HepG2 (cell line): Measurements from ENCODE around the gene PXYLP1. TPM values are rescaled to one million over a fixed set of nuclear protein-coding genes. Genes with fewer than 3 reads are reported as not detected.

ENCODE experiments used
- ATAC-seq: fragments of 200-7000 bp; cut with Tn5 transposase; 3 replicates; pipeline ENCODE4 v1.9.1; 2020; ENCODE audit warnings: mild to moderate bottlenecking, moderate library complexity
- BruUV-seq: library from RNA; stranded (reverse); fragments of 400-500 nt; replicated peaks from 2 replicates; lab custom pipeline; 2021; lab: Mats Ljungman, UMichigan
- CTCF ChIA-PET: fragments of 300-600 bp; formaldehyde crosslinking; extraction: SDS; loops from one replicate; lab custom pipeline; 2021; ENCODE audit warnings: low total read pairs, inconsistent platforms, low intra/inter-chr PET ratio; lab: Yijun Ruan, JAX
- POLR2A ChIA-PET: fragments of 350-600 bp; sonication (Branson Sonifier 250); formaldehyde crosslinking; loops from one replicate; lab custom pipeline; 2020; ENCODE audit warnings: antibody characterized with exemption, inconsistent platforms; lab: Yijun Ruan, JAX
- DNase-seq: peaks from one replicate; pipeline ENCODE4 v3.0.0-alpha.2; 2015; ENCODE audit warnings: low spot score
- FAIRE-seq: peaks from 3 replicates; lab custom pipeline; 2011; peaks lifted over from hg19 to GRCh38; lab: Jason Lieb, UNC
- H2AFZ ChIP-seq: one replicate; pipeline ENCODE4 v1.6.1; 2011; ENCODE audit warnings: low read length, inconsistent platforms
- H3K27ac ChIP-seq: fragments of 300-600 bp; 3 replicates; pipeline ENCODE4 v1.8.0; 2011; ENCODE audit warnings: mixed run types, mild to moderate bottlenecking, mixed read lengths, low read length, inconsistent platforms; ENCODE audit not compliant: insufficient read depth; ENCODE audit errors: extremely low read length
- H3K27me3 ChIP-seq, 2 experiments: fragments of 200-600 bp in 1 of 2; 2 replicates in 1 of 2; 3 replicates in 1 of 2; pipeline versions ENCODE4 v1.6.0 to v1.8.0; 2011; ENCODE audit warnings: low read length in 2 of 2, mild to moderate bottlenecking in 2 of 2, moderate library complexity in 2 of 2, inconsistent platforms in 1 of 2; ENCODE audit not compliant: insufficient read depth in 2 of 2, control insufficient read depth in 1 of 2
- H3K36me3 ChIP-seq, 2 experiments: fragments of 200-600 bp in 1 of 2; replicated peaks in 1 of 2; 2 replicates in 1 of 2; 3 replicates in 1 of 2; pipeline versions ENCODE4 v1.5.1 to v1.8.0; 2011; ENCODE audit warnings: low read length in 2 of 2, inconsistent platforms in 1 of 2; ENCODE audit not compliant: insufficient read depth in 2 of 2, control insufficient read depth in 1 of 2
- H3K4me1 ChIP-seq: 2 replicates; pipeline ENCODE4 v1.5.1; 2012; ENCODE audit warnings: low read length, inconsistent platforms; ENCODE audit not compliant: insufficient read depth
- H3K4me2 ChIP-seq: 2 replicates; pipeline ENCODE4 v1.6.0; 2011; ENCODE audit warnings: low read depth, low read length, inconsistent platforms
- H3K4me3 ChIP-seq, 3 experiments: fragments of 200-600 bp in 1 of 3; sonication (generic), shearing (Covaris generic) in 1 of 3; replicated peaks in 1 of 3; 2 replicates each; pipeline ENCODE4 v1.5.1; 2011 to 2016; ENCODE audit warnings: low read length in 3 of 3, inconsistent platforms in 2 of 3, low read depth in 2 of 3, mild to moderate bottlenecking in 2 of 3, control low read depth in 1 of 3, mixed read lengths in 1 of 3; ENCODE audit not compliant: insufficient read depth in 1 of 3
- H3K79me2 ChIP-seq: one replicate; pipeline ENCODE4 v1.6.1; 2011; ENCODE audit warnings: low read length, inconsistent platforms; ENCODE audit not compliant: insufficient read depth
- H3K9ac ChIP-seq: 2 replicates; pipeline ENCODE4 v1.6.0; 2011; ENCODE audit warnings: mild to moderate bottlenecking, low read depth, low read length, inconsistent platforms; ENCODE audit not compliant: insufficient read depth
- H3K9me3 ChIP-seq: 2 replicates; pipeline ENCODE4 v1.5.1; 2012; ENCODE audit warnings: mild to moderate bottlenecking, low read length
- H4K20me1 ChIP-seq: 2 replicates; pipeline ENCODE4 v1.6.0; 2011; ENCODE audit warnings: inconsistent platforms, mild to moderate bottlenecking, low read length, moderate library complexity; ENCODE audit not compliant: insufficient read depth
- ESRRA ChIP-seq: sonication (generic); formaldehyde crosslinking; IDR thresholded peaks from 2 replicates; pipeline ENCODE4 v1.5.1; 2020; ENCODE audit warnings: mild to moderate bottlenecking, low read depth, missing genetic modification reagents
- GABPA ChIP-seq, 2 experiments: IDR thresholded peaks; 2 replicates each; pipeline ENCODE4 v1.6.1; 2011 to 2016; ENCODE audit warnings: low read depth in 2 of 2, low read length in 1 of 2, missing biosample characterization in 1 of 2, missing genetic modification characterization in 1 of 2
- HMG20B ChIP-seq: conservative IDR thresholded peaks from 2 replicates; pipeline ENCODE4 v1.6.1; 2016; ENCODE audit warnings: missing genetic modification reagents, missing compliant biosample characterization
- HNF4G ChIP-seq, 2 experiments: sonication (generic) in 1 of 2; formaldehyde crosslinking in 1 of 2; IDR thresholded peaks; 2 replicates each; pipeline versions ENCODE4 v1.4.0 to v1.6.1; 2011 to 2020; ENCODE audit warnings: borderline replicate concordance in 2 of 2, low read depth in 2 of 2, mild to moderate bottlenecking in 2 of 2, low read length in 1 of 2, missing genetic modification reagents in 1 of 2, moderate library complexity in 1 of 2
- JARID2 ChIP-seq: sonication (generic); formaldehyde crosslinking; IDR thresholded peaks from 2 replicates; pipeline ENCODE4 v1.8.1; 2023; ENCODE audit warnings: missing genetic modification reagents, inconsistent platforms; ENCODE audit not compliant: insufficient replicate concordance
- NR2F1 ChIP-seq, 2 experiments: fragments of 450-650 bp in 1 of 2; formaldehyde crosslinking in 1 of 2; IDR thresholded peaks; 2 replicates each; pipeline versions ENCODE4 v1.5.0 to v1.6.1; 2016 to 2020; ENCODE audit warnings: mild to moderate bottlenecking in 1 of 2, missing compliant biosample characterization in 1 of 2, missing genetic modification reagents in 1 of 2, moderate library complexity in 1 of 2
- SALL1 ChIP-seq: sonication (generic); formaldehyde crosslinking; IDR thresholded peaks from 2 replicates; pipeline ENCODE4 v1.8.0; 2022; ENCODE audit warnings: mild to moderate bottlenecking, missing genetic modification reagents
- SIX1 ChIP-seq: sonication (generic); formaldehyde crosslinking; IDR thresholded peaks from 2 replicates; pipeline ENCODE4 v1.4.0; 2020; ENCODE audit warnings: missing genetic modification reagents, borderline replicate concordance
- SP1 ChIP-seq, 2 experiments: fragments of 450-650 bp in 1 of 2; sonication (generic) in 1 of 2; formaldehyde crosslinking in 1 of 2; IDR thresholded peaks; 2 replicates each; pipeline versions ENCODE4 v1.4.0 to v1.6.1; 2016 to 2020; ENCODE audit warnings: missing genetic modification reagents in 1 of 2
- SP4 ChIP-seq: sonication (generic); formaldehyde crosslinking; IDR thresholded peaks from 2 replicates; pipeline ENCODE4 v1.8.1; 2023; ENCODE audit warnings: mild to moderate bottlenecking, missing genetic modification reagents
- SP5 ChIP-seq: IDR thresholded peaks from 2 replicates; pipeline ENCODE4 v1.6.1; 2016; ENCODE audit warnings: low read depth, borderline replicate concordance
- THYN1 ChIP-seq: sonication (generic); formaldehyde crosslinking; IDR thresholded peaks from 2 replicates; pipeline ENCODE4 v1.8.1; 2023; ENCODE audit warnings: low read depth, mild to moderate bottlenecking, moderate library complexity, missing genetic modification reagents, borderline replicate concordance
- ZEB1 ChIP-seq: IDR thresholded peaks from 2 replicates; pipeline ENCODE4 v1.6.1; 2012; ENCODE audit warnings: mild to moderate bottlenecking, low read depth, inconsistent platforms; ENCODE audit not compliant: insufficient replicate concordance
- ZFP37 ChIP-seq: sonication (generic); formaldehyde crosslinking; IDR thresholded peaks from 2 replicates; pipeline ENCODE4 v1.4.0; 2020; ENCODE audit warnings: missing genetic modification reagents, borderline replicate concordance
- ZMYM2 ChIP-seq: sonication (generic); formaldehyde crosslinking; IDR thresholded peaks from 2 replicates; pipeline ENCODE4 v1.8.0; 2022; ENCODE audit warnings: mild to moderate bottlenecking, missing genetic modification reagents
- ZNF34 ChIP-seq: sonication (generic); formaldehyde crosslinking; IDR thresholded peaks from 2 replicates; pipeline ENCODE4 v1.4.0; 2020; ENCODE audit warnings: mild to moderate bottlenecking, missing genetic modification reagents, borderline replicate concordance
- ZNF496 ChIP-seq: sonication (generic); formaldehyde crosslinking; IDR thresholded peaks from 2 replicates; pipeline ENCODE4 v1.8.1; 2023; ENCODE audit warnings: mild to moderate bottlenecking, moderate library complexity, missing genetic modification reagents; ENCODE audit not compliant: insufficient replicate concordance
- ZNF713 ChIP-seq: sonication (generic); formaldehyde crosslinking; IDR thresholded peaks from 2 replicates; pipeline ENCODE4 v1.4.0; 2020; ENCODE audit warnings: mild to moderate bottlenecking, missing genetic modification reagents
- WGBS: methylation state at CpG from one replicate; pipeline ENCODE4 v1.1.6; 2017; ENCODE audit warnings: low lambda C conversion rate; 5-methylcytosine and 5-hydroxymethylcytosine counted together
- in situ Hi-C: cut with HindIII; loops from 2 replicates; pipeline ENCODE4 v1.10.0; 2017; ENCODE audit warnings: low pct_unique_long_range_greater_than_20kb; ENCODE audit not compliant: extremely low pct_ligation_motif_present
- intact Hi-C: fragments of 100-400 bp; cut with micrococcal nuclease; formaldehyde crosslinking; loops from one replicate; pipeline ENCODE4 v1.10.0; 2022; ENCODE audit not compliant: unreplicated experiment
- polyA plus RNA-seq, 8 experiments: library from polyadenylated mRNA; depleted of rRNA in 3 of 8; stranded (reverse) in 7 of 8; unstranded in 1 of 8; fragments of >200 nt; fragmentation: Illumina TruSeq in 4 of 8; extraction: Trizol in 4 of 8; gene quantifications; 2 replicates each; pipeline versions ENCODE4 v1.2.1 to v1.2.3, GENCODE V29; 2011 to 2016; ENCODE audit warnings: low read depth in 4 of 8, missing spikeins in 1 of 8, mixed read lengths in 1 of 8; ENCODE audit not compliant: insufficient read depth in 1 of 8
- total RNA-seq, 5 experiments: library from RNA; depleted of rRNA; stranded (reverse); fragments of >200 nt; fragmentation: Illumina TruSeq; extraction: Trizol; gene quantifications; 2 replicates each; pipeline ENCODE4 v1.2.3, GENCODE V29; 2016; ENCODE audit warnings: low read depth in 1 of 5
- TF ChIP-seq, protein P1 (sequence below): sonication (generic); formaldehyde crosslinking; IDR thresholded peaks from 2 replicates; pipeline ENCODE4 v1.4.0; 2020; ENCODE audit warnings: mild to moderate bottlenecking, missing genetic modification reagents
- TF ChIP-seq, protein P2 (sequence below): sonication (generic); formaldehyde crosslinking; IDR thresholded peaks from 2 replicates; pipeline ENCODE4 v1.8.1; 2023; ENCODE audit warnings: mild to moderate bottlenecking, inconsistent platforms, moderate library complexity, missing genetic modification reagents, borderline replicate concordance

PXYLP1 gene
- total and polyA plus RNA-seq, 2 of the 13 experiments (the other 11 are each of a cell fraction or from before 2014, with no cell fraction given) = 4.9 to 8.1 TPM

DNA sequence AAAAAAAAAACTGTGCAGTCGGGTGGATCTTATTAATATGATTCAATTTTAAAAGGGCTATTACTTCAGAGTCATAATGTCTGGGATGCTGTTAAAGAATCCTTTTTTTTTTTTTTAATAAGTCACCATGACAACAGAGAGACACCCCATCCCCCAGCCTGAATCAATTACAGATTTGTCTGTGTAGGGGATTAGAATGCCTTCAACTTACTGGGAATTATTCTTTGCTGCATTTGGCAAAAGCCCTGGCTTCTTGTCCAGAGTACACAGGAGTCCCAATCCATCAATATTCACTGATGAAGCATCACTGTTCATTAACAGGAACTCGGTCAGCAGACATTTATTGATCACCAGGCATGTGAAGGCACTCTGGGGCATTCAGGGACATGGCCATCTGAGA lies 12.7 kb upstream of the PXYLP1 start:
- Histone ChIP-seq H4K20me1 (no peaks in the 10 kb centered on the region), H3K9ac (no peak overlapping the region), H3K4me2 (no peak overlapping the region), H3K27ac (no peak overlapping the region), H3K4me3 (no peak overlapping the region), H3K36me3 (no peaks in the 10 kb centered on the region), H3K4me1 (peaks cover 16% of the 10 kb centered on the region), H3K9me3 (peaks cover 10% of the 10 kb centered on the region; the same call in 1 of the 2 replicates), H3K79me2 (no peaks in the 10 kb centered on the region), H2AFZ (no peak overlapping the region), H3K27me3 (no peaks in the 10 kb centered on the region; a peak in 1 of 5 replicates)
- ChIA-PET CTCF (no interaction called here), POLR2A (no interaction called here)
- FAIRE-seq = no peak
- ATAC-seq = no peak
- DNase-seq = no peak
- intact Hi-C loops (no loop called here), in situ Hi-C loops (no loop called here)
- WGBS = 38% methylated on average over 2 of the region's 2 CpGs
- TF ChIP-seq ZFP37 = no peak
- TF ChIP-seq SP4 (CRISPR knock-in tag) = no peak
- TF ChIP-seq, protein P1, sequence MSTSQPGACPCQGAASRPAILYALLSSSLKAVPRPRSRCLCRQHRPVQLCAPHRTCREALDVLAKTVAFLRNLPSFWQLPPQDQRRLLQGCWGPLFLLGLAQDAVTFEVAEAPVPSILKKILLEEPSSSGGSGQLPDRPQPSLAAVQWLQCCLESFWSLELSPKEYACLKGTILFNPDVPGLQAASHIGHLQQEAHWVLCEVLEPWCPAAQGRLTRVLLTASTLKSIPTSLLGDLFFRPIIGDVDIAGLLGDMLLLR = no peak
- no peak for TF ChIP-seq HNF4G (IDR thresholded peaks at IDR 0.05; ENCODE audit: borderline replicate concordance, low read depth, low read length)
- TF ChIP-seq HNF4G (CRISPR knock-in tag; IDR thresholded peaks at IDR 0.05; ENCODE audit: borderline replicate concordance, low read depth) = no peak
- no peak for TF ChIP-seq SP5 (CRISPR knock-in tag)
- TF ChIP-seq ZNF713 (CRISPR knock-in tag) = no peak
- TF ChIP-seq ZMYM2 (CRISPR knock-in tag) = no peak
- TF ChIP-seq, protein P2, sequence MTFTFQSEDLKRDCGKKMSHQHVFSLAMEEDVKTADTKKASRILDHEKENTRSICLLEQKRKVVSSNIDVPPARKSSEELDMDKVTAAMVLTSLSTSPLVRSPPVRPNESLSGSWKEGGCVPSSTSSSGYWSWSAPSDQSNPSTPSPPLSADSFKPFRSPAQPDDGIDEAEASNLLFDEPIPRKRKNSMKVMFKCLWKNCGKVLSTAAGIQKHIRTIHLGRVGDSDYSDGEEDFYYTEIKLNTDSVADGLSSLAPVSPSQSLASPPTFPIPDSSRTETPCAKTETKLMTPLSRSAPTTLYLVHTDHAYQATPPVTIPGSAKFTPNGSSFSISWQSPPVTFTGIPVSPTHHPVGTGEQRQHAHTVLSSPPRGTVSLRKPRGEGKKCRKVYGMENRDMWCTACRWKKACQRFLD (CRISPR knock-in tag) = no peak
- no peak for TF ChIP-seq HMG20B (CRISPR knock-in tag)
- TF ChIP-seq SIX1 (CRISPR knock-in tag) = no peak
- TF ChIP-seq GABPA (IDR thresholded peaks at IDR 0.05; ENCODE audit: low read depth, low read length) = no peak
- TF ChIP-seq GABPA (CRISPR knock-in tag; IDR thresholded peaks at IDR 0.05; ENCODE audit: low read depth) = no peak
- no peak for TF ChIP-seq ZNF34 (CRISPR knock-in tag)
- no peak for TF ChIP-seq ESRRA
- no peak for TF ChIP-seq SP1 (IDR thresholded peaks at IDR 0.05)
- no peak for TF ChIP-seq SP1 (CRISPR knock-in tag; IDR thresholded peaks at IDR 0.05)
- no peak for TF ChIP-seq THYN1 (CRISPR knock-in tag)
- TF ChIP-seq JARID2 = no peak
- TF ChIP-seq ZEB1 = no peak
- no peak for TF ChIP-seq SALL1 (CRISPR knock-in tag)
- TF ChIP-seq ZNF496 = no peak
- no peak for TF ChIP-seq NR2F1 (CRISPR knock-in tag; IDR thresholded peaks at IDR 0.05)
- BruUV-seq = no TSS peak
